ENCODE measurements around the gene GRIA3.

The GRIA3 gene

DNA sequence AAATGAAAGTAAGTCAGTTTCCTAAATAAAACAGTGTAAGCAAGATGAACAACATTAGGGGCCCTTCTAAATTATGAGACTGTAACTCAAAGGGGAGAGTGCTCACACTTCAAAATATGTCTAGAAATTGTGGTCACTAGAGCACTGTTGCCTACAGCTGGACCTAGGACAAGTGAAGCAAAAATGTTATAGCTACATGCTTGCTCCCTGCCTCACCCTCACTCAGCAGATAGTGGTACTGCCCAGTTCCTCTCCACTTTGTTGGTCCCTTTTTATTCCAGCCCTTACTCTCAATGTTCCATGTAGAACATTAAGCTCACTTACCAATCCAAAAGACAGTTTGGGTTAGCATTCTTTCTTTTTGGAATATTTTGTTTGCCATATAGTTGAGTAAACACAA, 147.3 kb downstream of the GRIA3 start:
- TF ChIP-seq, protein P1, sequence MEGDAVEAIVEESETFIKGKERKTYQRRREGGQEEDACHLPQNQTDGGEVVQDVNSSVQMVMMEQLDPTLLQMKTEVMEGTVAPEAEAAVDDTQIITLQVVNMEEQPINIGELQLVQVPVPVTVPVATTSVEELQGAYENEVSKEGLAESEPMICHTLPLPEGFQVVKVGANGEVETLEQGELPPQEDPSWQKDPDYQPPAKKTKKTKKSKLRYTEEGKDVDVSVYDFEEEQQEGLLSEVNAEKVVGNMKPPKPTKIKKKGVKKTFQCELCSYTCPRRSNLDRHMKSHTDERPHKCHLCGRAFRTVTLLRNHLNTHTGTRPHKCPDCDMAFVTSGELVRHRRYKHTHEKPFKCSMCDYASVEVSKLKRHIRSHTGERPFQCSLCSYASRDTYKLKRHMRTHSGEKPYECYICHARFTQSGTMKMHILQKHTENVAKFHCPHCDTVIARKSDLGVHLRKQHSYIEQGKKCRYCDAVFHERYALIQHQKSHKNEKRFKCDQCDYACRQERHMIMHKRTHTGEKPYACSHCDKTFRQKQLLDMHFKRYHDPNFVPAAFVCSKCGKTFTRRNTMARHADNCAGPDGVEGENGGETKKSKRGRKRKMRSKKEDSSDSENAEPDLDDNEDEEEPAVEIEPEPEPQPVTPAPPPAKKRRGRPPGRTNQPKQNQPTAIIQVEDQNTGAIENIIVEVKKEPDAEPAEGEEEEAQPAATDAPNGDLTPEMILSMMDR (IDR thresholded peaks at IDR 0.05; ENCODE audit: low read depth, low read length, missing control alignments), result no peak
- no peak for DNase-seq (ENCODE audit: low read depth)
- no peak overlapping the region for H3K4me3 ChIP-seq (ENCODE audit: low read depth, low read length)

DNA sequence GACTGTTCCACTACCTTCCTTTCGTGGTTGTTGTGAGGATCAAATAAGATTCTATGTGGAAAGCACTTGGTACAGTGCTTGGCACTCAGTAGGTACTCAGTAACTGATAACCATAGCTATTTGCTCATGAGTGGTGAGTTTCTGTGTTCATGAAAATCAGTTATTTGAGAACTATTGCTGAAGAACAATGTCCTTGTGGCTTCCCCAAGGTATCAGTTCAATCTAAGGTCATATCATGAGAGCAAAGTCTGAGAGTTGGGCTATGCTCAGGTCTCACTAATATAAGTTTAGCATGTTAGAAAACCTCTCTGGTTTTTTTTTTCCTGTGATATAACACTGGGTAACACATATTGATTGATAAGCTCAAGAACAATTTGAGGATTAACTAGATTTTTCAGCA, 147.8 kb downstream of the GRIA3 start:
- TF ChIP-seq, protein P1 (IDR thresholded peaks at IDR 0.05; ENCODE audit: low read depth, low read length, missing control alignments), result no peak
- DNase-seq (ENCODE audit: low read depth), result no peak
- no peak overlapping the region for H3K4me3 ChIP-seq (ENCODE audit: low read depth, low read length)

DNA sequence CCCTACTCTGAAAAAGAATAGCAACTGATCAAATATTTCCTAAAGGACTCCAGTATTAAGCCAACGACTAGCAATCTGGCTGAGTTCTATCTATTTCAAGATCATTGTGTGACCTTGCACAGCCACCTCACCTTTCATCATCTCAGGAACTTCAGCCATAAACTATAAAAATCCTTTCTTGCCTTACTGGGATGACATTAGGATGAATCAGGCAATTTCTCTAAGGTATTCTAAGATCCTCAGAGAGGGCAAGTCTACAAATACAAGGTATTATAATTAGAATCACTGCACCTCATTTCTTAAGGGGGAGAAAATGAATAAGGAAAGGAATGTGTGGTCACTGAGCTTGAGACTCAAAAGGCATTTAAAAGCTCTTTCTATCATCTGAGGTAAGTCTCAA, 152.6 kb downstream of the GRIA3 start:
- no peak for DNase-seq (ENCODE audit: low read depth)
- TF ChIP-seq, protein P1 (IDR thresholded peaks at IDR 0.05; ENCODE audit: low read depth, low read length, missing control alignments), result no peak
- no peak overlapping the region for H3K4me3 ChIP-seq (ENCODE audit: low read depth, low read length)

DNA sequence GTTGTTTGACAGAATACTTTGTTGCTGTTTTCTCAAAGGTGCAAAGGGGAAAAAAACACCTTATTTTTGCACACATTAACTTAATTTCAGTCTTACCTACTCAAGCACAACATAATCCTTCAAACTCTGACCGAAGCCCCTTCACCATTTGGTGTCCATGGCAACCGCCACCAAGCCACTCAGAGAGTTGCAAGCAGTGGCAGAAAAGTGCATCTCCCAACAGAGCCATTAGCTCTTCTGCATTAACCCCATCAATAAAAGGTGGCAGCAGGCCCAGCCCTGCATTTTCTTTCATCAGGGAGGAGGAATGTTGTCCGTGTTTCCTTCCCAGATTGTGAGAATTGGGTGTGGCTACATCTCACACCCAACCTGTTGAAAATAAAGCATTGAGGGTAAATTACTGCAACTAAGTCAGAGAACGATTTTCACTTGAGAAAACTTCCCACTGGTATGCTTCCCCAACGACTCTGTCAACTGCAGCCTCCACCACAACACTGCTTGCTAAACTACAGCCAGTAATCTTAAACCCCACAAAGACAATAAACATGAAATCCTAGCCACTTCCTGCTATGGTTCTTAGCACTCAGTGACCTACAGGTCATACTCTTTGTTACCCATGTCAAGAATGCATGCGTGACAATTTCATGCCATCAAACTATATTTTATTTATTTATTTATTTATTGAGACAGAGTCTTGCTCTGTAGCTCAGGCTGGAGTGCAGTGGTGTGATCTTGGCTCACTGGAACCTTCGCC, 154.0 kb downstream of the GRIA3 start:
- H3K4me3 ChIP-seq (ENCODE audit: low read depth, low read length), result no peak overlapping the region
- DNase-seq (ENCODE audit: low read depth), result no peak
- TF ChIP-seq, protein P1 (IDR thresholded peaks at IDR 0.05; ENCODE audit: low read depth, low read length, missing control alignments), result no peak

DNA sequence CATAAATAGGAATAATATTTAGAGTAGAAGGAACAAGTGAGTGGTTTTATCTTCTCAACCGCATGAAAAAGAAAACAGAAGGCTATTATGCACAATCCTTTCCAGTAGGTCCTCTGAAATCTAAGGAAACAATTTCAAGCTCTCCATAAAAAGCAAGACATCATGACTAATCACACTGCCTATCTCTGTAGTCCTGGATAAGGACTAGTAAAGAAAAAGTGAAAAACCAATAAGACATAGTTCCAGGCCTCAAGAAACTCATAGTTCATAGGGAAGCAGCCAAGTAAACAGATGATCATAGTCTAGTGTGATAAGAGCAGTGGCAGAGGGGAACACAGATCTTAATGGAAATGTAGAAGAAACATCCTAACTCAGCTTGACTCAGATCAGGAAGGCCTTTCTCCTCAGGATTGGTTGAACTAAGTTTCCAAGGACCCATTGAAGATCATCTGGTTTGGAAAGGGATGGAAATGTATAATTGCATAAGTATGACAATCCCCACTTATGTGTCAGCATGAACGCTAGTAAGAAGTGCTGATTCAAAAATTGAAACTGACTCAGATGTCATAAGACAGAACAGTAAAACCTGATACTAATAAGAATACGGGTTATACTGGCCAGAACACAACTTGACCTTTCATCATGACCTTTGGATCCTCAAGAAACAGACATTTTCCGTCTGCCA, 155.3 kb downstream of the GRIA3 start:
- TF ChIP-seq, protein P1 (IDR thresholded peaks at IDR 0.05; ENCODE audit: low read depth, low read length, missing control alignments), result no peak
- no peak overlapping the region for H3K4me3 ChIP-seq (ENCODE audit: low read depth, low read length)
- DNase-seq (ENCODE audit: low read depth), result no peak

DNA sequence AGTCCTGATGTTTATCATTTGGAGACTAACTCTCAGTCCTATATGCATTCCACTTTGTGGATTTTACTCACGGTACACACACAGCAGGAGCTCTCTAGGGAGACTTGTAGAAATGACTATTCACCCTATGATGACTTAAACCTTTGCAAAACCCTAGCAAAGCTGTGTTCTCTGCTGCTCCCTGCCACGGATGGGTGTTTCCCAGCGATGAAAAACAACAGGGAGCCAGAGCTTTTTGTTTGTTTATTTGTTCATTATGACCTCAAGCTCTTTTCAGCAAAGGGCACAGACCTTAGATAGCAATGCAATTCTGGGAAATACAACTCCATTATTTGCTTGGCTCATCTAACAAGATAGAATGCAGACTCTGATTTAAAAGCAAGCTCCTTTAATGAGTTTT, 156.6 kb downstream of the GRIA3 start:
- DNase-seq (ENCODE audit: low read depth), result no peak
- TF ChIP-seq, protein P1 (IDR thresholded peaks at IDR 0.05; ENCODE audit: low read depth, low read length, missing control alignments), result no peak
- H3K4me3 ChIP-seq (ENCODE audit: low read depth, low read length), result no peak overlapping the region

All from GM12864 (cell line).